Endothelial cell of umbilical vein (primary cell): Measurements from ENCODE around the gene C2CD5. TPM values are rescaled to one million over a fixed set of nuclear protein-coding genes. Genes with fewer than 3 reads are reported as not detected.
"Not testable (repeated sequence)": the region's sequence is repeated elsewhere in the genome, so short reads cannot be mapped to it uniquely, and the experiment has no call there.

Experiments
- BruUV-seq: library from RNA; stranded (reverse); fragments of 400-500 nt; replicated peaks from 2 replicates; lab custom pipeline; 2021; lab: Mats Ljungman, UMichigan
- CTCF ChIA-PET: fragments of 300-600, 350-600 bp; sonication (Branson Sonifier 250); formaldehyde crosslinking; loops from one replicate; lab custom pipeline; 2021; ENCODE audit warnings: antibody characterized with exemption, inconsistent platforms; lab: Charles Lee
- POLR2A ChIA-PET: fragments of 300-600, 350-600 bp; sonication (Branson Sonifier 250); formaldehyde crosslinking; loops from one replicate; lab custom pipeline; 2021; ENCODE audit warnings: antibody characterized with exemption, inconsistent platforms; lab: Charles Lee
- DNase-seq: peaks from one replicate; pipeline ENCODE4 v3.0.0-alpha.2; 2011; ENCODE audit warnings: low read depth, low spot score
- FAIRE-seq: peaks from 2 replicates; lab custom pipeline; 2011; peaks lifted over from hg19 to GRCh38; lab: Jason Lieb, UNC
- H2AFZ ChIP-seq: 2 replicates; pipeline ENCODE4 v1.6.0; 2012; ENCODE audit warnings: low read depth, low read length, control low read depth, inconsistent platforms
- H3K27ac ChIP-seq: 2 replicates; pipeline ENCODE4 v1.5.1; 2011; ENCODE audit warnings: low read depth, mild to moderate bottlenecking, control low read depth, low read length, moderate library complexity; ENCODE audit not compliant: insufficient read depth
- H3K27me3 ChIP-seq, 2 experiments: 2 replicates each; pipeline versions ENCODE4 v1.6.0 to v1.6.1; 2011; ENCODE audit warnings: low read length in 2 of 2, mixed read lengths in 1 of 2; ENCODE audit not compliant: control insufficient read depth in 2 of 2, insufficient read depth in 2 of 2
- H3K36me3 ChIP-seq, 2 experiments: 2 replicates in 1 of 2; 3 replicates in 1 of 2; pipeline ENCODE4 v1.5.1; 2011; ENCODE audit warnings: low read length in 2 of 2, mild to moderate bottlenecking in 1 of 2, moderate library complexity in 1 of 2; ENCODE audit not compliant: control insufficient read depth in 2 of 2, insufficient read depth in 2 of 2; ENCODE audit errors: extremely low read depth in 1 of 2
- H3K4me1 ChIP-seq: 3 replicates; pipeline ENCODE4 v1.5.1; 2011; ENCODE audit warnings: mild to moderate bottlenecking, low read length; ENCODE audit not compliant: control insufficient read depth, insufficient read depth; ENCODE audit errors: extremely low read depth
- H3K4me2 ChIP-seq: 2 replicates; pipeline ENCODE4 v1.6.1; 2011; ENCODE audit warnings: low read length, control low read depth, mixed read lengths; ENCODE audit not compliant: insufficient read depth
- H3K4me3 ChIP-seq, 3 experiments: fragments of 200-600 bp in 1 of 3; sonication (generic), shearing (Covaris generic) in 1 of 3; replicated peaks in 1 of 3; 2 replicates each; pipeline ENCODE4 v1.5.1; 2011 to 2016; ENCODE audit warnings: control low read depth in 3 of 3, low read length in 3 of 3, mild to moderate bottlenecking in 2 of 3, inconsistent platforms in 1 of 3, low read depth in 1 of 3, moderate library complexity in 1 of 3; ENCODE audit not compliant: insufficient read depth in 1 of 3
- H3K79me2 ChIP-seq: 2 replicates; pipeline ENCODE4 v1.6.0; 2012; ENCODE audit warnings: low read length, inconsistent platforms; ENCODE audit not compliant: control insufficient read depth, insufficient read depth
- H3K9ac ChIP-seq: replicated peaks from 2 replicates; pipeline ENCODE3; 2011; ENCODE audit warnings: low read length, control low read depth; ENCODE audit not compliant: insufficient read depth; ENCODE audit errors: extremely low read depth
- H3K9me1 ChIP-seq: replicated peaks from 3 replicates; pipeline ENCODE4 v1.6.0; 2011; ENCODE audit warnings: mild to moderate bottlenecking, low read length; ENCODE audit not compliant: control insufficient read depth, insufficient read depth; ENCODE audit errors: extremely low read depth
- H3K9me3 ChIP-seq: replicated peaks from 2 replicates; pipeline ENCODE4 v1.5.1; 2012; ENCODE audit warnings: low read length, inconsistent platforms; ENCODE audit not compliant: control insufficient read depth, insufficient read depth
- H4K20me1 ChIP-seq: replicated peaks from 2 replicates; pipeline ENCODE3; 2011; ENCODE audit warnings: mild to moderate bottlenecking, low read length; ENCODE audit not compliant: control insufficient read depth, insufficient read depth; ENCODE audit errors: extremely low read depth
- CTCF ChIP-seq, 2 donors: IDR thresholded peaks; 1 replicate in 1 of 2; 2 replicates in 1 of 2; pipeline ENCODE4 v1.5.1; 2011; ENCODE audit warnings: low read length in 2 of 2, mild to moderate bottlenecking in 2 of 2, moderate library complexity in 2 of 2, control low read depth in 1 of 2, inconsistent platforms in 1 of 2, low read depth in 1 of 2; ENCODE audit not compliant: insufficient read depth in 1 of 2; ENCODE audit errors: extremely low read depth in 1 of 2
- EZH2 ChIP-seq: IDR thresholded peaks from 2 replicates; pipeline ENCODE4 v1.6.1; 2012; ENCODE audit warnings: borderline replicate concordance, low read depth, mild to moderate bottlenecking, moderate library complexity, low read length, inconsistent platforms; ENCODE audit not compliant: severe bottlenecking
- FOS ChIP-seq: IDR thresholded peaks from 2 replicates; pipeline ENCODE4 v1.6.1; 2011; ENCODE audit warnings: mild to moderate bottlenecking, low read length, moderate library complexity, borderline replicate concordance; ENCODE audit not compliant: insufficient read depth
- GATA2 ChIP-seq: IDR thresholded peaks from 2 replicates; pipeline ENCODE4 v1.7.0; 2011; ENCODE audit warnings: low read depth, mild to moderate bottlenecking, moderate library complexity, mixed read lengths, low read length; ENCODE audit not compliant: insufficient read length, insufficient read depth
- JUN ChIP-seq: IDR thresholded peaks from 2 replicates; pipeline ENCODE4 v1.6.1; 2011; ENCODE audit warnings: borderline replicate concordance, low read depth; ENCODE audit not compliant: insufficient read length, insufficient read depth
- MAX ChIP-seq: IDR thresholded peaks from 2 replicates; pipeline ENCODE4 v1.6.1; 2011; ENCODE audit not compliant: insufficient read depth, insufficient read length
- MYC ChIP-seq: IDR thresholded peaks from one replicate; pipeline ENCODE4 v1.6.1; 2011; ENCODE audit warnings: mild to moderate bottlenecking, low read depth, low read length
- POLR2A ChIP-seq: IDR thresholded peaks from 2 replicates; pipeline ENCODE4 v1.6.1; 2012; ENCODE audit warnings: low read depth, mild to moderate bottlenecking, control low read depth, low read length
- POLR2AphosphoS5 ChIP-seq: IDR thresholded peaks from 2 replicates; pipeline ENCODE4 v1.6.1; 2012; ENCODE audit warnings: low read depth, mild to moderate bottlenecking, control low read depth, low read length, moderate library complexity; ENCODE audit not compliant: insufficient read depth
- dilution Hi-C: fragments of 300-500 bp; cut with MboI; formaldehyde crosslinking; loops from one replicate; pipeline ENCODE4 v1.15.0; 2019; ENCODE audit warnings: low sequenced_read_pairs; ENCODE audit not compliant: extremely low pct_ligation_motif_present
- intact Hi-C: fragments of 100-400 bp; cut with micrococcal nuclease; formaldehyde crosslinking; loops from one replicate; pipeline ENCODE4 v1.10.0; 2022
- polyA plus RNA-seq, 4 experiments: library from polyadenylated mRNA; depleted of rRNA in 3 of 4; stranded (reverse) in 3 of 4; unstranded in 1 of 4; fragments of >200 nt; gene quantifications; 2 replicates each; pipeline versions ENCODE4 v1.2.1 to v1.2.3, GENCODE V29; 2011 to 2012; ENCODE audit warnings: missing spikeins in 1 of 4
- total RNA-seq: library from RNA; stranded (reverse); gene quantifications from 2 replicates; pipeline ENCODE4 v1.2.3, GENCODE V29; 2021

C2CD5 gene
- total and polyA plus RNA-seq, 2 donors (not counting 3 experiments of a cell fraction or from before 2014, with no cell fraction given): 12.9 to 32.9 TPM

- no peak overlapping the region for H3K9ac ChIP-seq
- no peaks in the 10 kb centered on the region for H4K20me1 ChIP-seq
- BruUV-seq: no TSS peak
- no peaks in the 10 kb centered on the region for H3K4me1 ChIP-seq
- DNase-seq (no peak), FAIRE-seq (no peak)
- no peaks in the 10 kb centered on the region for H3K9me3 ChIP-seq
- H3K27ac ChIP-seq: no peak overlapping the region
- ChIA-PET POLR2A (no interaction called here), CTCF (no interaction called here)
- no peaks in the 10 kb centered on the region for H3K36me3 ChIP-seq
- dilution Hi-C loops: no loop called here
- H3K4me3 ChIP-seq: no peak overlapping the region
- H3K27me3 ChIP-seq: no peaks in the 10 kb centered on the region
- H3K79me2 ChIP-seq: no peaks in the 10 kb centered on the region
- intact Hi-C loops: no loop called here
- no peak overlapping the region for H3K4me2 ChIP-seq
- H3K9me1 ChIP-seq: no peaks in the 10 kb centered on the region
- no peak for TF ChIP-seq EZH2
- TF ChIP-seq POLR2AphosphoS5: no peak
- no peak for TF ChIP-seq POLR2A
- TF ChIP-seq MAX: no peak
- TF ChIP-seq MYC: no peak
- TF ChIP-seq FOS: no peak
- no peak for TF ChIP-seq GATA2
- TF ChIP-seq JUN: no peak
- TF ChIP-seq CTCF (IDR thresholded peaks at IDR 0.05; ENCODE audit: extremely low read depth in 1 of 2, insufficient read depth in 1 of 2, low read depth in 1 of 2, low read length in 2 of 2): no peak
- no peak overlapping the region for H2AFZ ChIP-seq
Observed at GRCh38 chr12:22488478-22488877, 55.9 kb downstream of the C2CD5 start.

- CTCF ChIA-PET, H3K79me2 ChIP-seq, H3K27ac ChIP-seq, BruUV-seq, DNase-seq, intact Hi-C loops, H3K9ac ChIP-seq, H3K4me1 ChIP-seq, POLR2A ChIA-PET, FAIRE-seq, H3K36me3 ChIP-seq, H3K27me3 ChIP-seq, H4K20me1 ChIP-seq, H3K4me3 ChIP-seq, dilution Hi-C loops, H2AFZ ChIP-seq, H3K4me2 ChIP-seq, H3K9me1 ChIP-seq, H3K9me3 ChIP-seq: not testable (repeated sequence)
Observed at GRCh38 chr12:22487683-22488082, 56.7 kb downstream of the C2CD5 start.
